ENCODE measurements around the gene P2RY4.

P2RY4 gene

GRCh38 chrX:70262952-70263567 lies 3.1 kb upstream of the P2RY4 start:
- Histone ChIP-seq H3K4me1 (ENCODE audit: low read length) (no peaks in the 10 kb centered on the region; the same call in 1 of the 2 replicates), H2AFZ (ENCODE audit: low read depth, low read length) (no peak overlapping the region), H3K27me3 (ENCODE audit: low read depth, low read length) (no peaks in the 10 kb centered on the region), H3K9me3 (ENCODE audit: insufficient read depth, low read length) (no peaks in the 10 kb centered on the region), H3K36me3 (replicated peaks; ENCODE audit: low read depth, low read length) (no peaks in the 10 kb centered on the region), H3K4me2 (ENCODE audit: low read length) (no peak overlapping the region), H3K4me3 (ENCODE audit: low read length) (no peak overlapping the region), H3K79me2 (ENCODE audit: low read length) (no peaks in the 10 kb centered on the region), H4K20me1 (ENCODE audit: insufficient read depth, low read length) (no peaks in the 10 kb centered on the region), H3K27ac (ENCODE audit: low read length) (no peak overlapping the region), H3K9ac (ENCODE audit: low read length) (no peak overlapping the region)
- TF ChIP-seq CTCF (IDR thresholded peaks at IDR 0.05; ENCODE audit: low read depth, low read length) (peak; percentile 52), EZH2phosphoT487 (IDR thresholded peaks at IDR 0.05; ENCODE audit: low read depth) (no peak)

GRCh38 chrX:70257423-70258288 lies 2.3 kb downstream of the P2RY4 start:
- Histone ChIP-seq H3K4me3 (ENCODE audit: low read length) (no peak overlapping the region), H3K4me2 (ENCODE audit: low read length) (0 out of 2 replicates have a peak overlapping the region, but pooled peaks have one; percentile 3), H3K4me1 (ENCODE audit: low read length) (no peaks in the 10 kb centered on the region; the same call in 1 of the 2 replicates), H3K27ac (ENCODE audit: low read length) (no peak overlapping the region), H3K9ac (ENCODE audit: low read length) (no peak overlapping the region), H2AFZ (ENCODE audit: low read depth, low read length) (peak overlapping the region; percentile 46; the same call in 1 of the 2 replicates), H3K27me3 (ENCODE audit: low read depth, low read length) (no peaks in the 10 kb centered on the region), H3K9me3 (ENCODE audit: insufficient read depth, low read length) (no peaks in the 10 kb centered on the region), H4K20me1 (ENCODE audit: insufficient read depth, low read length) (no peaks in the 10 kb centered on the region), H3K79me2 (ENCODE audit: low read length) (no peaks in the 10 kb centered on the region), H3K36me3 (replicated peaks; ENCODE audit: low read depth, low read length) (no peaks in the 10 kb centered on the region)
- TF ChIP-seq EZH2phosphoT487 (IDR thresholded peaks at IDR 0.05; ENCODE audit: low read depth) = no peak
- no peak for TF ChIP-seq CTCF (IDR thresholded peaks at IDR 0.05; ENCODE audit: low read depth, low read length)

DNA sequence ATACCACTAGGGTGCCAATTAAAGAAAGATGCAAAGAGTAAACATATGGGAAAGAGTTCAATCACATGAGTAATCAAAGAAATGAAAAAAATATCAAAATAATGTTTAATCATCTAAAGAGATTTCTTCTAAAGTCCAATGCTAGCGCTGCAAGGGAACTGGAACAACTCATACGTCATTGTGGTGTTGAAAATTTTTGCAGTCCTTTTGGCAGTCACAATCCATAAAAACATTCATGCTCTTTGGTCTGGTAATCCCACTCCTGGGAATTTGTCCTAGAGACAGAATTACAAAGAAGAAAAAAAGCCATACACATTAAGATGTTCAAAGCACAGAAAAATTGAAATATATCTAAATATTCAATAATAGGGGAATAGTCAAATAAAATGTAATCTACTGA lies 4.6 kb downstream of the P2RY4 start:
- no peaks in the 10 kb centered on the region for H4K20me1 ChIP-seq (ENCODE audit: insufficient read depth, low read length)
- no peak for TF ChIP-seq CTCF (IDR thresholded peaks at IDR 0.05; ENCODE audit: low read depth, low read length)

DNA sequence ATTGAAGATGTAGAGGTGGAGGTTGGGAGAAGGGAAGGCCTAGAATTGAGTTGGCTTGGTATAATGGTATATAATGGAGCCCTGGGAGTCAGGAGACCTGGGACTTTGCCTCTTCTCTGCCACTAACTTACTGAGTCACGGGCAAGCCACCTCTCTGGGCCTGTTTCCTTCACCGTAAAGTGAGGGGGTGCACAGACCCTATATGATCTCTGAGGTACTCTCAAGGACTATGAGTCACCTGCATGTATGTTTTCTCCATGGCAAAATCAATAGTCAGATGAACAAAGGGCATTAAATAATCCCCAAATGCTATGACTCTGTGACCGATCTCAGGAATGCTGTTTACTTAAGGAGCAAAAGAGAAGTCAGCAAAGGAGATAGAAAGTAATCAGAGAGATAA lies 5.1 kb downstream of the P2RY4 start:
- Histone ChIP-seq H3K27ac (ENCODE audit: low read length) (no peak overlapping the region), H3K79me2 (ENCODE audit: low read length) (no peaks in the 10 kb centered on the region), H3K4me1 (ENCODE audit: low read length) (no peaks in the 10 kb centered on the region; the same call in 1 of the 2 replicates), H3K27me3 (ENCODE audit: low read depth, low read length) (no peaks in the 10 kb centered on the region; the same call in 1 of the 2 replicates), H3K4me2 (ENCODE audit: low read length) (no peak overlapping the region), H3K4me3 (ENCODE audit: low read length) (no peak overlapping the region), H4K20me1 (ENCODE audit: insufficient read depth, low read length) (no peaks in the 10 kb centered on the region), H2AFZ (ENCODE audit: low read depth, low read length) (no peak overlapping the region), H3K9me3 (ENCODE audit: insufficient read depth, low read length) (no peaks in the 10 kb centered on the region), H3K9ac (ENCODE audit: low read length) (no peak overlapping the region), H3K36me3 (replicated peaks; ENCODE audit: low read depth, low read length) (no peaks in the 10 kb centered on the region)
- TF ChIP-seq EZH2phosphoT487 (IDR thresholded peaks at IDR 0.05; ENCODE audit: low read depth) = no peak
- TF ChIP-seq CTCF (IDR thresholded peaks at IDR 0.05; ENCODE audit: low read depth, low read length) = no peak

More for the DNA sequence above, 4.6 kb downstream of the P2RY4 start:
- H3K4me3 ChIP-seq (ENCODE audit: low read length) = no peak overlapping the region
- H3K9ac ChIP-seq (ENCODE audit: low read length) = no peak overlapping the region
- no peaks in the 10 kb centered on the region for H3K79me2 ChIP-seq (ENCODE audit: low read length)
- no peak overlapping the region for H3K27ac ChIP-seq (ENCODE audit: low read length)
- no peak overlapping the region for H3K4me2 ChIP-seq (ENCODE audit: low read length)
- no peaks in the 10 kb centered on the region; the same call in 1 of the 2 replicates for H3K4me1 ChIP-seq (ENCODE audit: low read length)
- H3K9me3 ChIP-seq (ENCODE audit: insufficient read depth, low read length) = no peaks in the 10 kb centered on the region
- H3K36me3 ChIP-seq (replicated peaks; ENCODE audit: low read depth, low read length) = no peaks in the 10 kb centered on the region
- H2AFZ ChIP-seq (ENCODE audit: low read depth, low read length) = no peak overlapping the region
- H3K27me3 ChIP-seq (ENCODE audit: low read depth, low read length) = no peaks in the 10 kb centered on the region; the same call in 1 of the 2 replicates

All from OCI-LY3 (cell line).